IPS DF 4.7 (cell line): ENCODE measurements around the gene ZNF282.
"Not testable (repeated sequence)": the region's sequence is repeated elsewhere in the genome, so short reads cannot be mapped to it uniquely, and the experiment has no call there.

Experiments
- DNase-seq: peaks from one replicate; pipeline ENCODE4 v3.0.0-alpha.2; 2013; ENCODE audit warnings: low spot score; ENCODE audit errors: extremely low read depth

Gene ZNF282

DNA sequence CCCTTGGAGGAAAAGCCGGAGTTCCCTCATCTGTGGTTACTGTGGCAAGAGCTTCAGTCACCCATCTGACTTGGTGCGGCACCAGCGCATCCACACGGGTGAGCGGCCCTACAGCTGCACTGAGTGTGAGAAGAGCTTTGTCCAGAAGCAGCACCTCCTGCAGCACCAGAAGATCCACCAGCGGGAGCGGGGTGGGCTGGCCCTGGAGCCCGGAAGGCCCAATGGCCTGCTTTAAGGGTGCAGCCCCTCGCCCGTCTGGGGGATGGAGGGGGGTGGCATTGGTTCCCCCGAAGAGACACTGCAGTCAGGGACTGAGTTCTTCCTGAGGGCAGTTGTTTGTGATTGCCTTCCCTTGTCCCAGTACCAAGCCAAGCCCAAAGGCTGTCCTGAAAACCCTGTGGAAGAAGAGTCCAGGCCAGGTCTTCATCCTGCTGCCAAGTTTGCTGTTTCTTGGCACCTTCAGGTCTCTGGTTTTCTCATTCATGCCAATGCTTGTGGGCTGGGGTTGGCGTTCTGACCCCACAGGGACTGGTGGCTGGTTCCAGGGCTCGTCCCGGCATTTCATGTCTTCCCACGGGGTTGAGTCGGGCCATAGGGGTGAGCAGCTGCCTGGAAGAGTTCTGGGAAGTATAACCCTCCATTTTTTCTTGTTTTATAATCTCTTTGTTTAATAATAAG is 59.0 kb downstream of the ZNF282 start:
- no peak for DNase-seq

DNA sequence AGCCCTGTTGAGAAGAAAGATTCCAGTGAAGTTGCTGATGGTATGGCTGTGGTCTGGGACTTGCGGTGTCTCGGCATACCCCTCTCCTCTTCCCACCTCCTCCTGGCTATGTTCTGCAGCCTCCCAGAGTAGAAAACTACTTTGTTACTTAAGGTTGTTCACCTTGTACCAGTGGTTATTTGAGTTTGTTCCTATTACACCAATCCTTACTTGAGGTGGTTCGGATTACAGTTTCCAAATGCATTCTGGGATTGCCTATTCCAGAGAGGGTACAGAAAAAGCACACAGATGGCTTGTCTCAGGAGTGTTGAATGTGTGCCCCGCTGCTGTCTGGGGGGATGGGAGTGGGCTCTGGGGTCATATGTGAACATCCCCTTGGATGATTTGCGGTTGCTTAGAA is 59.8 kb downstream of the ZNF282 start:
- DNase-seq: no peak

DNA sequence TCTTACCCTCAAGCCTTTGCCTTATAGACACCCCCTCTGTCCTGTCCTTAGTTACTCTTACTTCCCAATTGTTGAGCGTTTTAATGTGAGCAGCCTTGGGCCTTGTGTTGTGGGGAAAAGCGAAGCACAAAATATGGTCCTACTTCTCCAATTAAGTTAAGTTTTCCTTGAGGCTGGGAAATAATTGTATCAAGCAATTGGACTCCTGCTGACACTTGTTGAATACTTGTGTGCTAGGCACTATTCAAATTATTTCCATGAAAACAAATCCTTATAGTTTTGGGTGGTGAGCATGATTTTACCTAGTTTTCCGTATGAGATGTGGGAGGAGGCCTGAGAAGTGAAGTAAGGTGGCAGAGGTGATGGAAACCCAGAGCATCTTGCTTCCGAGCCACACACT is 61.2 kb downstream of the ZNF282 start:
- DNase-seq: no peak

DNA sequence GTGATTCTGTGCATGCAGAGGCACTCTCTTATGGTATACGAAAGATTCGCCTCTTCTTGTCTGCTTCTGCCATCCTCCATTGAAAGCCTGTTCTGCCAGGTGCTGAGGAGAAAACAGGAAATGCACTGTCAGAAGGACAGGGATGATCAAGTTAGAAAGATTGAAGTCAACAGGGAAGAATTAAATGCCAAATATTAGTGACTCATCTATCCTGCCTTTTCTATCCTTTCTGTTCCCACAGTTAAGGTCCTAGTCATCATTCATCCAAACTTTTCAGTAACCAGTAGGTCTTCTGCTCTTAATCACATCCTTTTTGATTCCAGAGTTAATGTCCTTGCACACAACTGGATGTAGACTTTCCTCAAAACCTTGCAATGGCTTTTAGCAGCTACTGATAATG is 61.8 kb downstream of the ZNF282 start:
- DNase-seq: no peak

DNA sequence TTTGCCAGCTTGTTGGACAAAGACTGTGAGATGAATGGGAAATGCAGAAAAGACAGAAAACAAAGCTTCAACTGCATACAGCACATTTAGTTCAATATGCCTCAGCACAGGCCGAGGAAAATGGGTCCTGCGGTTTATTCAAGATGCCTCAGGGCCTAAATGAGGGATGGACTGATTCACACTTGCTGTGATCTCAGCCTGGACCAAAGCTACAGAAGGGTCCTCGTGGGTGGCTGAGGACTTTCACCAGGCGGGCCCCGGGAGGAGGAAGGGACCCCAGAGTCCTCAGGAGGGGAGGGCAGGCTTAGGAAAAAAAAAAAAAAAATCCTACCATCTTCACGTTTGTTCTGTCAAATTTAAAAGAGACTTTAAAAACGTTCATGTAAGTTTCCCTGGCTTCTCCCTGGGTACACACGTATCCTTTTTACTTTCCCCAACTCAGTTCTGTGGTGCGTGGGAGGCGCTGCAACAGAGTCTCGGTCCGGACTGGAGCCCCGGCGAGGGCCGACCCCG is 66.0 kb downstream of the ZNF282 start:
- DNase-seq: no peak

DNA sequence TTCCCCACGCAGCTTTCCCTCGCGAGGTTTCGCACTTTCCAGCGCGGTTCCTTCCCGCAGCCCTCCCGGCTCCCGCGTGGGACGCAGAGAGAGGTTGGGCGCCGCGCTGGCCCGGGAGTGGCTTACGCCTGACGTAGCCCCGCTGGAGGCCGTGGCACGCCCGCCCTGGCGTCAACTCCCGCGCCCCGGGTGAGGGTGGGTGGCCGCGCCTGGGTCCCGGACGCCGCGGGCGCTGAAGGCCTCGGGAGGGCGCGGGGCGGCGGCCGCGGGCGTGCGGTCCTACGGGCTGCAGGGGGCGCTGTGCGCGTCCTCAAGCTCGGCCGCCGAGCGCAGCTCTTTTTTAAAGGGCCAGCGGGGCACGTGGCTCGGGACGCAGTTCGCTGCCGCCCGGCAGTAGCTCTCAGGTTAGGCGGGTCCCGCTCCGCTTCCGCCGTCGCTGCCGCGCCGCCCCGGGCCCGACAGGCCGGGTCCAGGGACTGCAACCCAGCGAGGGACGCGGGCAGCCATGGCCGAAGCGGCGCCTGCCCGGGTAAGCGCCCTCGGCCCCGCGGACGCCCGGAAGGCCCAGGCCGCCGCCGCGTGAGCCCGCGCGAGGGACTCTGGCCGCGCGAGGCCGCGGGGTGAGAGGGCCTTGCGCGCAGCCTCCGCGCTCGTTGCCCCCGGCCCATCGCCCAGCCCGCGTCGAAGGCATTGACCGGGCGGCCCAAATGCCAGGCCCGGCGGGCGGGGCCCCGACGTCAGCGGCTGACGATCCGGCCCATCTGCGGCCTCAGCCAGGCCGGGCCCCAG is 66.7 kb downstream of the ZNF282 start, which contains the start of gene ZNF783:
ZNF783 (plus strand) TSS at position 368 of the 789 bp plus-strand sequence; CDS start at position 506, 138 bp downstream.
- no peak for DNase-seq

DNA sequence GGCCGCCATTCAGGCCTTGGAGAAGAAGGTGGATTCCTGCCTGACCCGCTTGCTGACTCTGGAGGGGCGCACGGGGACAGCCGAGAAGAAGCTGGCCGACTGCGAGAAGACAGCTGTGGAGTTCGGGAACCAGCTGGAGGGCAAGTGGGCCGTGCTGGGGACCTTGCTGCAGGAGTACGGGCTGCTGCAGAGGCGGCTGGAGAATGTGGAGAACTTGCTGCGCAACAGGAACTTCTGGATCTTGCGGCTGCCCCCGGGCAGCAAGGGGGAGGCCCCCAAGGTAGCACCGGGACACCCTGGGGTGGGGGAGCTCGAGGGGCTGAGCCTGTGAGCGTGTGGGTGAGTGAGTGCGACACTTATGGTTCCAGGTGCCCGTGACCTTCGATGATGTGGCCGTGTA is 71.1 kb downstream of the ZNF282 start:
- no peak for DNase-seq

DNA sequence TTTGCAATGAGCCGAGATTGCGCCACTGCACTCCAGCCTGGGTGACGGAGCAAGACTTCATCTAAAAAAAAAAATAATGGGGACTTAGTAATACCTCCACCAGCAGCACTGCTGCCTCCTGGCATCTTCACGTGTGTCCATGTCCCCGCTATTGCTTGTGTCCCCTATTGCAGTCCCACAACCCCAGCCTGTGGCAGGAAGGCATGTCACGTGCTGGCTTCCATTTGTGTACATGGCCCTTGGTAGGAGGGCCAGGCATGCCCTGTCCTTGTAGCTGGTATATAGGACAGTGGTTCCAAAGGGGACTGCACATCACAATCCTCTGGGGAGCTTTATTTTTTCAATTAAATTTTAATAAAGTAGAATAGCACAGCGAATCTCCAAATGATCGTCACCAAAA is 72.4 kb downstream of the ZNF282 start:
- DNase-seq: no peak

DNA sequence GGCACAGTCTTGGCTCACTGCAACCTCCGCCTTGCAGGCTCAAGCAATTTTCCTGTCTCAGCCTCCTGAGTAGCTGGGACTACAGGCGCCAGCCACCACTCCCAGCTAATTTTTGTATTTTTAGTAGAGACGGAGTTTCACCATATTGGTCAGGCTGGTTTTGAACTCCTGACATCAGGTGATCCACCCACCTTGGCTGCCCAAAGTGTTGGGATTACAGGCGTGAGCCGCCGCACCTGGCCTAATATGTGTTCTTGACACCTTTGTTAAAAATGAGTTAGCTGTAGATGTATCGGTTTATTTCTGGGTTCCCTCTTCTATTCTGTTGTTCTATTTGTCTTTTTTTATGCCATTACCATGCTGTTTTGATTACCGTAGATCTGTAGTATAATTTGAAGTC is 79.1 kb downstream of the ZNF282 start:
- not testable (repeated sequence) for DNase-seq
